Immature natural killer cell (primary cell): ENCODE data around the gene SSNA1. TPM values are rescaled to one million over a fixed set of nuclear protein-coding genes. Genes with fewer than 3 reads are reported as not detected.

ENCODE experiments used
- DNase-seq, 3 donors: peaks; one replicate each; pipeline ENCODE4 v3.0.0; 2022; ENCODE audit warnings: mixed read lengths in 1 of 3
- H3K27ac Mint-ChIP-seq, 6 donors: one replicate each; pipeline ENCODE4 v1.8.0; 2020; ENCODE audit warnings: mixed read lengths in 6 of 6, mild to moderate bottlenecking in 5 of 6, inconsistent platforms in 4 of 6, moderate library complexity in 3 of 6
- H3K27me3 Mint-ChIP-seq, 3 donors: one replicate each; pipeline ENCODE4 v1.8.0; 2020 to 2021; ENCODE audit warnings: low read depth in 3 of 3, mild to moderate bottlenecking in 3 of 3, mixed read lengths in 3 of 3, moderate library complexity in 3 of 3, inconsistent platforms in 1 of 3
- H3K36me3 Mint-ChIP-seq, 3 donors: one replicate each; pipeline ENCODE4 v1.8.0; 2020; ENCODE audit warnings: mixed read lengths in 3 of 3, inconsistent platforms in 2 of 3, mild to moderate bottlenecking in 2 of 3
- H3K4me1 Mint-ChIP-seq, 2 donors: one replicate each; pipeline ENCODE4 v1.8.0; 2020; ENCODE audit warnings: inconsistent platforms in 2 of 2, mild to moderate bottlenecking in 2 of 2, mixed read lengths in 2 of 2, moderate library complexity in 1 of 2
- H3K4me3 Mint-ChIP-seq, 5 donors: one replicate each; pipeline ENCODE4 v1.8.0; 2020; ENCODE audit warnings: mild to moderate bottlenecking in 5 of 5, mixed read lengths in 5 of 5, inconsistent platforms in 3 of 5, moderate library complexity in 3 of 5
- H3K9me3 Mint-ChIP-seq, 6 donors: one replicate each; pipeline ENCODE4 v1.8.0; 2020; ENCODE audit warnings: mild to moderate bottlenecking in 6 of 6, mixed read lengths in 6 of 6, inconsistent platforms in 4 of 6, moderate library complexity in 3 of 6
- polyA plus RNA-seq, 3 donors: library from polyadenylated mRNA; unstranded; fragments of 300-500 nt; fragmentation: Illumina TruSeq; gene quantifications; one replicate each; pipeline ENCODE4 v1.2.3, GENCODE V29; 2021

SSNA1 gene
- polyA plus RNA-seq, 3 donors from 2014 or later, result 164 to 191 (median 181) TPM

- H3K4me3 Mint-ChIP-seq, result no peak overlapping the region
- H3K4me1 Mint-ChIP-seq, result peaks cover 5 to 12% of the 10 kb centered on the region in 2 donors
- no peaks in the 10 kb centered on the region for H3K36me3 Mint-ChIP-seq
- no peak for DNase-seq
- H3K27me3 Mint-ChIP-seq, result peaks cover 14 to 33% (median 20%) of the 10 kb centered on the region in 3 donors
- H3K27ac Mint-ChIP-seq, result no peak overlapping the region
- H3K9me3 Mint-ChIP-seq, result no peaks in the 10 kb centered on the region
Measured at GRCh38 chr9:137160716-137161557, 27.5 kb upstream of the SSNA1 start.

DNA sequence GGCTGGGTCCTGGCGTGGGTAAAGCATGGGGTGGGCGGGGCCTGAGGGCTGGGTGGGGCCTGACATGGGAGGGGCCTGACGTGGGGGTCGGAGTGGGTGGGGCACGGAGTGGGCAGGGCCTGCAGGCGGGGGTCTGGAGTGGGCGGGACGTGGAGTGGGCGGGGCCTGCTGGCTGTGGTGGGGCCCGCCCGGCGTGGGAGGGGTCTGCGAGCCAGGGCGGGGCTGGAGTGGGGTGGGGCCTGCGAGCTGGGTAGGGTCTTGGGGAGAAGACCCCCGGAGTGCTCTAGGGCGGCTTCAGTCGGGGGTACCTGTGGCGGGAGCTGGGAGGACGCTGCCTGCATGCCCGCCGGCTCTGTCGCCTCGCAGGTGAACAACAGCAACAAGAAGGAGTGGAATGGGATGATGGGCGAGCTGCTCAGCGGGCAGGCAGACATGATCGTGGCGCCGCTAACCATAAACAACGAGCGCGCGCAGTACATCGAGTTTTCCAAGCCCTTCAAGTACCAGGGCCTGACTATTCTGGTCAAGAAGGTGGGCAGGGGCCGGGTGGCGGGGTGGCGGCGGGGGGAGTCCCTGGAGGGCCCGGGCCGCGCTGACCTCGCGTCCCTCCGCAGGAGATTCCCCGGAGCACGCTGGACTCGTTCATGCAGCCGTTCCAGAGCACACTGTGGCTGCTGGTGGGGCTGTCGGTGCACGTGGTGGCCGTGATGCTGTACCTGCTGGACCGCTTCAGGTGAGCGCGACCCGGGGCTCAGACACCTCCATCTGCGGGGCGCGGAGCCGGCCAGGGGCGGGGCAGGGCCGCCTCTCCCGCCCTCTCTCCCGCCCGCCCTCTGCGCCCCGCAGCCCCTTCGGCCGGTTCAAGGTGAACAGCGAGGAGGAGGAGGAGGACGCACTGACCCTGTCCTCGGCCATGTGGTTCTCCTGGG lies 26.7 kb upstream of the SSNA1 start:
- Mint-ChIP-seq H3K27me3 (peaks cover 12 to 39% (median 18%) of the 10 kb centered on the region in 3 donors), H3K4me3 (no peak overlapping the region), H3K27ac (no peak overlapping the region), H3K9me3 (no peaks in the 10 kb centered on the region), H3K4me1 (peaks cover 5 to 9% of the 10 kb centered on the region in 2 donors), H3K36me3 (no peaks in the 10 kb centered on the region)
- no peak for DNase-seq

DNA sequence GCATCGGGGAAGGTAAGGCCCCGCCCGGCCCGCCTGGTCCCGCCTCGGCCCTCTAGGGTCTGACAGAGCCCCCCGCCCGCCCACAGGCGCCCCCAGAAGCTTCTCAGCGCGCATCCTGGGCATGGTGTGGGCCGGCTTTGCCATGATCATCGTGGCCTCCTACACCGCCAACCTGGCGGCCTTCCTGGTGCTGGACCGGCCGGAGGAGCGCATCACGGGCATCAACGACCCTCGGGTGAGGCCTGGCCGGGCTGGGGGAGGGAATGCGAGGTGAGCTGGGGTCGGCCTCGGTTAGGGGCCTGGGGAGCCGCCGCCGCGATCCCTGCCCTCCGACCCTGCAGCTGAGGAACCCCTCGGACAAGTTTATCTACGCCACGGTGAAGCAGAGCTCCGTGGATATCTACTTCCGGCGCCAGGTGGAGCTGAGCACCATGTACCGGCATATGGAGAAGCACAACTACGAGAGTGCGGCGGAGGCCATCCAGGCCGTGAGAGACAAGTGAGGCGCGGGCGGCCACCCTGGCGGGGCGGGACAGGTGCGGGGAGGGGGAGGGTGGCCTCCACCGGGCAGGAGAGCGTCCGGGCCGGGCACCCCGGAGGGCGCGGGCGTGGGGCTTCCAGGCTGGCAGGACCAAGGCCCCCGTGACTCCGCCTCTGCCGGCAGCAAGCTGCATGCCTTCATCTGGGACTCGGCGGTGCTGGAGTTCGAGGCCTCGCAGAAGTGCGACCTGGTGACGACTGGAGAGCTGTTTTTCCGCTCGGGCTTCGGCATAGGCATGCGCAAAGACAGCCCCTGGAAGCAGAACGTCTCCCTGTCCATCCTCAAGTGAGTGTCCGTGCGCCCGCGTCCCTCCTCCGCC lies 25.7 kb upstream of the SSNA1 start:
- peaks cover 12 to 34% (median 21%) of the 10 kb centered on the region in 3 donors for H3K27me3 Mint-ChIP-seq
- H3K4me3 Mint-ChIP-seq, result peak overlapping the region in 1 of 5 donors; percentile 24
- H3K4me1 Mint-ChIP-seq, result peaks cover 4 to 5% of the 10 kb centered on the region in 2 donors
- H3K36me3 Mint-ChIP-seq, result no peaks in the 10 kb centered on the region
- no peak overlapping the region for H3K27ac Mint-ChIP-seq
- DNase-seq, result no peak
- H3K9me3 Mint-ChIP-seq, result no peaks in the 10 kb centered on the region

DNA sequence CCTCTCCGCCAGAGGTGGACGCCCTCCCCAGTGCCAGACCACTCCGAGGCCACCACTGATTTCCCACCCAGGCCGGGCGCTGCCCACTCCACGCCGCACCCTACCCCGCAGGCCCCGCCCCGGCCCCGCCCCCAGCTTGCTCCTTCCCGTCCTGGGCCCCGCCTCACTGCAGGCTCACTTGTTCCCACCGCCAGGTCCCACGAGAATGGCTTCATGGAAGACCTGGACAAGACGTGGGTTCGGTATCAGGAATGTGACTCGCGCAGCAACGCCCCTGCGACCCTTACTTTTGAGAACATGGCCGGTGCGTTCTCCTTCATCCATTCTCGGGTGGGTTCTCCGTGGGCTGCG lies 25.1 kb upstream of the SSNA1 start:
- no peak overlapping the region for H3K4me3 Mint-ChIP-seq
- no peak for DNase-seq
- peaks cover 1% of the 10 kb centered on the region in 2 donors for H3K4me1 Mint-ChIP-seq
- no peaks in the 10 kb centered on the region for H3K36me3 Mint-ChIP-seq
- no peak overlapping the region for H3K27ac Mint-ChIP-seq
- H3K27me3 Mint-ChIP-seq, result peaks cover 11 to 29% (median 21%) of the 10 kb centered on the region in 3 donors
- H3K9me3 Mint-ChIP-seq, result no peaks in the 10 kb centered on the region

DNA sequence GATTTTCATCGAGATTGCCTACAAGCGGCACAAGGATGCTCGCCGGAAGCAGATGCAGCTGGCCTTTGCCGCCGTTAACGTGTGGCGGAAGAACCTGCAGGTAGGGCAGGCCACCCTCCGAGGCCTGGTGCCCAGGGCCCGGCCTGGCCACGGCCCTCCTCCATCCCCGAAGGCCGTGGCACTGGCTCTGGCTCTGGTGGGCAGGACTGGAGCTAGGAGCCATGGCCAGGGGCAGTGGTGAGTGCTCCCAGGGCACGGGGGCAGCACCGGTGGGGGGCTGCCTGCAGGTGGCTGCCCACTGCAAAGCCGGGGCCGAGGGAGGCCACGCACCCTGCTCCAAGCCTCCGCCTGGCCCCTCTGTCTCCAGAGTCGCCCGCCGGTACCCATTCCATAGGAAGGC lies 24.7 kb upstream of the SSNA1 start:
- no peak overlapping the region for H3K27ac Mint-ChIP-seq
- no peak overlapping the region for H3K4me3 Mint-ChIP-seq
- no peak for DNase-seq
- H3K9me3 Mint-ChIP-seq, result no peaks in the 10 kb centered on the region
- H3K4me1 Mint-ChIP-seq, result peaks cover 0 to 1% of the 10 kb centered on the region in 2 donors
- H3K27me3 Mint-ChIP-seq, result peaks cover 11 to 29% (median 19%) of the 10 kb centered on the region in 3 donors
- no peaks in the 10 kb centered on the region for H3K36me3 Mint-ChIP-seq

- Mint-ChIP-seq H3K4me1 (no peaks in the 10 kb centered on the region), H3K36me3 (no peaks in the 10 kb centered on the region), H3K27ac (no peak overlapping the region), H3K27me3 (peaks cover 9 to 21% (median 17%) of the 10 kb centered on the region in 3 donors), H3K9me3 (no peaks in the 10 kb centered on the region), H3K4me3 (no peak overlapping the region)
- DNase-seq, result no peak
Measured at GRCh38 chr9:137164370-137165249, 23.9 kb upstream of the SSNA1 start.

DNA sequence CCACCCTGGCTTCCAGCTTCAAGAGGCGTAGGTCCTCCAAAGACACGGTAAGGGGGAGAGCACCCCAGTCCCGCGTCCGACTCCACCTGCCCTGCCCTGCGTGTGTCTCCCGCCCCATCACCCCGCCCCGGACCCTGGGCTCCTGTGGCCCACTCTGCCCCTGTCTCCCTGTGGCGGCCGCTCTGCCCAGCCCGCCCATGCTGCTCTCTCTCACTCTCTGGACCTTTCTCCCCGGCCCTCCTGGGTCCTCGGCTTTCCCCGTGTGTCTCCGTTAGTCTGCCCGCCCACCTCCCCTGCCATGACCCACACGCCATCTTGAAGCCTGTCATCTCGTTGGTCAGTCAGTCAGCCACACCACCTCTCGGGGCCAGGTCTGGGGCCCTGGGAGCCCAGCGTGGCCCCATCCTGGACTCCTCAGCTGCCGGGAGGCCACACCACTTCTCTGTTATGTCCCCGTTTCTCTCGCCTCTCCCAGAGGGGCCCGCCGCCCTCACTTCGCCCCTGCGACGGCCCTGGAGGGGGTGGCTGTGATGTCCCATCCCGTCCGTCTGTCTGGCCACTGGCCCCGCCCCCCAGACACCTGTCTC lies 23.1 kb upstream of the SSNA1 start:
- DNase-seq, result no peak
- Mint-ChIP-seq H3K27me3 (peaks cover 9 to 20% (median 18%) of the 10 kb centered on the region in 3 donors), H3K27ac (no peak overlapping the region), H3K4me1 (no peaks in the 10 kb centered on the region), H3K9me3 (no peaks in the 10 kb centered on the region), H3K4me3 (no peak overlapping the region), H3K36me3 (no peaks in the 10 kb centered on the region)

DNA sequence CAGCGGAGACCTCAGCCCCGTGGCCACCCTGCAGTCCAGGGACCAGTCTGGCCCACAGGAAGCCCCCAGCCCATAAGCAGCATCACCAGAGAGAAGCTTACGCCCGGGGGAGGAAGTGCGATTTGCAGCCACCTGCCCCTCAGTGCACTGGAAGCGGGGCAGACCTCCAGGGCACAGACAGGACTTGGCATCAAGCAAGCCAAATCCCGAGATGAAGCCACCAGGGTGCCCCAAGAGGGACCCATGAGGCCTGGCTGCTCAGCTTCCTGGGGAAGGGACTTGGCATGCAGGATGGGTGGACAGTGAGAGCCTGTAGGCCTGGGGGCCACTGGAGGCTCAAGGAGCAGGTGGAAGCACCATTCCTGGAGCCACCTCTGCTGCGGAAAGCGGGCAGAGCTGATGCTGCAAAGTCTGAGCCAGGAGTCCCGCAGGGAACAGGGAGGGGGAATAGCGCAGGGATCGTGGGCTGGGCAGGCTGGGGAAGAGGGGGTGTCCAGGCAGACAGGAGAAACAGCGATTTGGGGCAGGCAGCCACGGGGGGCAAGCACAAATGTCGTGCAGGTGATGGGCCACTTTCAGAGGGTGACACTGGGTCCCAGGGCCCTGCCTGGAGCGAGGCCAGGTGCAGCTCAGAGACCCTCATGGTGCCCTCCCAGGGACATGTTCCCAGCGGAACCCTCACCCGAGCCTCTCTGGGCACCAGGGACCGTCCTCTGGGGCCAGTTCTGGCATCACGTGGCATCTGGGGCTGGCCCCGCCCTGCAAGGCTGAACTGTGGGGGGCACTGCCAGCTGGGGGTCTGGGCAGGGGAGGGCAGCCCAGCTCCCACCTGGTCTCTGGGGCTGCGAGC lies 21.9 kb upstream of the SSNA1 start:
- Mint-ChIP-seq H3K27ac (no peak overlapping the region), H3K36me3 (no peaks in the 10 kb centered on the region), H3K4me3 (peak overlapping the region in 1 of 5 donors; percentile 21), H3K9me3 (no peaks in the 10 kb centered on the region), H3K27me3 (peaks cover 12 to 17% (median 15%) of the 10 kb centered on the region in 3 donors), H3K4me1 (no peaks in the 10 kb centered on the region)
- no peak for DNase-seq

- H3K27me3 Mint-ChIP-seq, result peaks cover 9 to 15% (median 15%) of the 10 kb centered on the region in 3 donors
- H3K36me3 Mint-ChIP-seq, result no peaks in the 10 kb centered on the region
- no peak overlapping the region for H3K27ac Mint-ChIP-seq
- H3K4me1 Mint-ChIP-seq, result no peaks in the 10 kb centered on the region
- DNase-seq, result no peak
- no peak overlapping the region for H3K4me3 Mint-ChIP-seq
- H3K9me3 Mint-ChIP-seq, result no peaks in the 10 kb centered on the region
Measured at GRCh38 chr9:137167277-137167746, 21.2 kb upstream of the SSNA1 start.

GRCh38 chr9:137167747-137168572 lies 20.5 kb upstream of the SSNA1 start:
- Mint-ChIP-seq H3K9me3 (no peaks in the 10 kb centered on the region), H3K27ac (no peak overlapping the region), H3K4me3 (peak overlapping the region in 1 of 5 donors; percentile 24), H3K27me3 (peaks cover 8 to 15% (median 15%) of the 10 kb centered on the region in 3 donors), H3K4me1 (no peaks in the 10 kb centered on the region), H3K36me3 (no peaks in the 10 kb centered on the region)
- no peak for DNase-seq

DNA sequence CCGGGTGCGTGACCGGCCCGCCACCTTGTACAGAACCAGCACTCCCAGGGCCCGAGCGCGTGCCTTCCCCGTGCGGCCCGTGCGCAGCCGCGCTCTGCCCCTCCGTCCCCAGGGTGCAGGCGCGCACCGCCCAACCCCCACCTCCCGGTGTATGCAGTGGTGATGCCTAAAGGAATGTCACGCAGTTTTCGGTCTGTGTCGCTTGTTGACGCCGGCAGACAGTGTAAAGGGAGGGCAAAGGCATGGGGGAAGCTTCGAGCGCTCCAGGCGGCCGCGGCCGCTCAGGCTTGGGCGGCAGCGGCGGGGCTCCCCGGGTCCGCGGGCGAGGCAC lies 19.9 kb upstream of the SSNA1 start:
- H3K4me1 Mint-ChIP-seq, result no peaks in the 10 kb centered on the region
- H3K27ac Mint-ChIP-seq, result no peak overlapping the region
- H3K4me3 Mint-ChIP-seq, result no peak overlapping the region
- H3K36me3 Mint-ChIP-seq, result no peaks in the 10 kb centered on the region
- no peak for DNase-seq
- no peaks in the 10 kb centered on the region for H3K9me3 Mint-ChIP-seq
- H3K27me3 Mint-ChIP-seq, result peaks cover 8 to 15% (median 12%) of the 10 kb centered on the region in 3 donors
